SK-N-SH (cell line): ENCODE data around the gene LGI1. TPM values are rescaled to one million over a fixed set of nuclear protein-coding genes. Genes with fewer than 3 reads are reported as not detected.

ENCODE experiments used
- CTCF ChIA-PET: fragments of 300-600, 350-600 bp; formaldehyde crosslinking; extraction: SDS; loops from one replicate; lab custom pipeline; 2021; lab: Yijun Ruan, JAX
- POLR2A ChIA-PET: fragments of 350-600 bp; sonication (Branson Sonifier 250); formaldehyde crosslinking; extraction: SDS; loops from one replicate; lab custom pipeline; 2020; ENCODE audit warnings: antibody characterized with exemption, inconsistent platforms; lab: Yijun Ruan, JAX
- DNase-seq: peaks from one replicate; pipeline ENCODE4 v3.0.0; 2012
- H2AFZ ChIP-seq: fragments of 200-600 bp; sonication (generic); 2 replicates; pipeline ENCODE4 v1.8.1; 2016; ENCODE audit warnings: antibody characterized with exemption, mild to moderate bottlenecking, low read depth
- H3F3A ChIP-seq: fragments of 200-600 bp; sonication (generic); replicated peaks from 2 replicates; pipeline ENCODE3; 2016; ENCODE audit warnings: antibody characterized with exemption, mild to moderate bottlenecking; ENCODE audit not compliant: insufficient read depth
- H3K27ac ChIP-seq, 2 experiments: fragments of 200-500 bp in 1 of 2; fragments of 200-600 bp in 1 of 2; sonication (Bioruptor generic) in 1 of 2; sonication (generic), shearing (Covaris generic) in 1 of 2; 2 replicates each; pipeline versions ENCODE4 v1.5.1 to v1.6.1; 2014 to 2016; ENCODE audit warnings: low read depth in 2 of 2, inconsistent platforms in 1 of 2, low read length in 1 of 2, mild to moderate bottlenecking in 1 of 2, mixed read lengths in 1 of 2
- H3K27me3 ChIP-seq: fragments of 200-600 bp; sonication (generic), shearing (Covaris generic); 2 replicates; pipeline ENCODE4 v1.6.1; 2016; ENCODE audit warnings: mixed run types; ENCODE audit not compliant: insufficient read depth
- H3K36me3 ChIP-seq, 2 experiments: fragments of 200-500 bp in 1 of 2; fragments of 200-600 bp in 1 of 2; sonication (Bioruptor generic) in 1 of 2; sonication (generic) in 1 of 2; replicated peaks in 1 of 2; 2 replicates each; pipeline versions ENCODE3 to v1.5.1; 2014 to 2016; ENCODE audit warnings: low read length in 1 of 2, mild to moderate bottlenecking in 1 of 2; ENCODE audit not compliant: insufficient read depth in 2 of 2, control insufficient read depth in 1 of 2
- H3K4me1 ChIP-seq, 2 experiments: fragments of 200-500 bp in 1 of 2; fragments of 200-600 bp in 1 of 2; sonication (Bioruptor generic) in 1 of 2; sonication (generic), shearing (Covaris generic) in 1 of 2; 2 replicates each; pipeline versions ENCODE4 v1.5.1 to v1.6.1; 2014 to 2016; ENCODE audit warnings: low read depth in 1 of 2, low read length in 1 of 2, mixed run types in 1 of 2; ENCODE audit not compliant: insufficient read depth in 2 of 2, control insufficient read depth in 1 of 2
- H3K4me2 ChIP-seq: fragments of 200-600 bp; sonication (generic), shearing (Covaris generic); 2 replicates; pipeline ENCODE4 v1.6.1; 2017; ENCODE audit warnings: mixed run types
- H3K4me3 ChIP-seq, 2 experiments: fragments of 200-500 bp in 1 of 2; fragments of 200-600 bp in 1 of 2; sonication (Bioruptor generic) in 1 of 2; sonication (generic), shearing (Covaris generic) in 1 of 2; 2 replicates each; pipeline versions ENCODE4 v1.5.1 to v1.8.1; 2014 to 2016; ENCODE audit warnings: low read depth in 2 of 2, inconsistent platforms in 1 of 2, low read length in 1 of 2, mild to moderate bottlenecking in 1 of 2, mixed read lengths in 1 of 2, moderate library complexity in 1 of 2
- H3K79me2 ChIP-seq: fragments of 200-600 bp; sonication (generic); 2 replicates; pipeline ENCODE4 v1.8.1; 2017; ENCODE audit warnings: mild to moderate bottlenecking; ENCODE audit not compliant: insufficient read depth
- H3K9ac ChIP-seq: fragments of 200-600 bp; sonication (generic); 2 replicates; pipeline ENCODE4 v1.6.1; 2017; ENCODE audit warnings: mixed run types
- H3K9me2 ChIP-seq: fragments of 200-600 bp; sonication (generic); 2 replicates; pipeline ENCODE4 v1.6.1; 2017; ENCODE audit warnings: mixed run types
- H3K9me3 ChIP-seq: fragments of 200-600 bp; sonication (generic); 2 replicates; pipeline ENCODE4 v1.6.1; 2017; ENCODE audit warnings: mixed run types, mild to moderate bottlenecking, moderate library complexity
- H4K20me1 ChIP-seq: fragments of 200-600 bp; sonication (generic); 2 replicates; pipeline ENCODE4 v1.6.1; 2017; ENCODE audit warnings: mild to moderate bottlenecking, mixed run types; ENCODE audit not compliant: insufficient read depth
- EZH2phosphoT487 ChIP-seq: fragments of 200-600 bp; sonication (generic); IDR thresholded peaks from 2 replicates; pipeline ENCODE4 v1.6.1; 2017; ENCODE audit warnings: low read depth, mixed run types, mild to moderate bottlenecking, antibody characterized with exemption, moderate library complexity, borderline replicate concordance
- FOSL2 ChIP-seq: IDR thresholded peaks from 2 replicates; pipeline ENCODE4 v1.4.0; 2012; ENCODE audit warnings: low read depth, mild to moderate bottlenecking, moderate library complexity, borderline replicate concordance
- FOXJ3 ChIP-seq: sonication (generic); formaldehyde crosslinking; IDR thresholded peaks from 2 replicates; pipeline ENCODE4 v1.5.1; 2020; ENCODE audit warnings: mild to moderate bottlenecking, missing genetic modification reagents
- FOXM1 ChIP-seq: IDR thresholded peaks from 2 replicates; pipeline ENCODE4 v1.4.0; 2012; ENCODE audit warnings: low read depth, mild to moderate bottlenecking
- GATA2 ChIP-seq: sonication (generic); formaldehyde crosslinking; IDR thresholded peaks from 2 replicates; pipeline ENCODE4 v1.5.0; 2020; ENCODE audit warnings: mild to moderate bottlenecking, missing genetic modification reagents
- JUND ChIP-seq: IDR thresholded peaks from 2 replicates; pipeline ENCODE4 v1.4.0; 2012
- NFIC ChIP-seq: IDR thresholded peaks from 2 replicates; pipeline ENCODE4 v1.4.0; 2012; ENCODE audit warnings: borderline replicate concordance
- NRF1 ChIP-seq: IDR thresholded peaks from 2 replicates; pipeline ENCODE4 v1.6.1; 2012; ENCODE audit warnings: low read depth, mild to moderate bottlenecking, low read length
- POLR2AphosphoS5 ChIP-seq: IDR thresholded peaks from 2 replicates; pipeline ENCODE4 v1.6.1; 2012; ENCODE audit warnings: low read depth, low read length
- RFX5 ChIP-seq: IDR thresholded peaks from 2 replicates; pipeline ENCODE4 v1.6.1; 2012; ENCODE audit warnings: mild to moderate bottlenecking, improper control_type of control experiment, low read length
- SIN3A ChIP-seq: IDR thresholded peaks from 2 replicates; pipeline ENCODE4 v1.6.1; 2012; ENCODE audit warnings: low read depth, mild to moderate bottlenecking, low read length, moderate library complexity, borderline replicate concordance
- TAF1 ChIP-seq: IDR thresholded peaks from 2 replicates; pipeline ENCODE4 v1.6.1; 2012; ENCODE audit warnings: low read depth, mild to moderate bottlenecking, low read length, moderate library complexity, borderline replicate concordance
- TCF12 ChIP-seq: IDR thresholded peaks from 2 replicates; pipeline ENCODE4 v1.4.0; 2012
- polyA plus RNA-seq, 3 experiments: library from polyadenylated mRNA; depleted of rRNA; stranded (reverse); fragments of >200 nt; gene quantifications; 2 replicates each; pipeline ENCODE4 v1.2.3, GENCODE V29; 2012
- TF ChIP-seq, protein P1 (sequence below): IDR thresholded peaks from 2 replicates; pipeline ENCODE4 v1.4.0; 2012; ENCODE audit warnings: low read depth, borderline replicate concordance
- TF ChIP-seq, protein P2 (sequence below): IDR thresholded peaks from 2 replicates; pipeline ENCODE4 v1.4.0; 2012; ENCODE audit warnings: low read depth, borderline replicate concordance
- TF ChIP-seq, protein P3 (sequence below): IDR thresholded peaks from 2 replicates; pipeline ENCODE4 v1.6.1; 2012; ENCODE audit warnings: mild to moderate bottlenecking, low read depth, low read length, moderate library complexity
- TF ChIP-seq, protein P4 (sequence below): fragments of 150-350 bp; IDR thresholded peaks from 2 replicates; pipeline ENCODE4 v1.6.1; 2016; ENCODE audit warnings: mild to moderate bottlenecking, low read depth, low read length
- TF ChIP-seq, protein P5 (sequence below): IDR thresholded peaks from 2 replicates; pipeline ENCODE4; 2012
- TF ChIP-seq, protein P6 (sequence below): IDR thresholded peaks from 2 replicates; pipeline ENCODE4 v1.4.0; 2012; ENCODE audit warnings: low read depth

Gene LGI1
- polyA plus RNA-seq, 1 of the 3 experiments (the other 2 are of a cell fraction): 0.03 TPM

DNA sequence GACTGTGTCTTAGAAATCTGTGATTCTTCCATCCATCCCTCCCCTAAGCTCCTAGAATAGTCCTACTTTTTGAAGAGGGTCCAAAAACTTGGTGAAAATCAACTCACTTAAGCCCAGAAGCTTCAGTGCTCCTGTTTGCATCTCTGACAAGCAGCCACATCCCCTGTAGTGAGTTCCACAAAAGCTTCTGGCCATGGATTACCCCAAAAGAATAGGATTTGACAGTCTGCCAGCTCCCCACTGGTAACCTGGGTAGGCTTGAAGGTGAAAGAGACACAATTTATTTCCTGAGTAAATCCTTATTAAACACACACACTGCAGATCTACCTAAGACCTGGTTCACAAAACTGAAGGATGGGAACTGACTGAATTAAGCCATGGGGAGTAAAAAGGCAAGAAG lies 46.5 kb downstream of the LGI1 start:
- no peak for DNase-seq
- CTCF ChIA-PET: interaction anchor here (0.9 to 2.4 kb wide), 6 partner anchors 9 to 516 kb away, joined by 3 to 11 read pairs (median 3); no protein-coding TSS in a partner anchor
- Histone ChIP-seq H3K9me2 (no peaks in the 10 kb centered on the region), H2AFZ (no peak overlapping the region), H3K36me3 (no peaks in the 10 kb centered on the region), H3K27me3 (no peaks in the 10 kb centered on the region; the same call in 1 of the 2 replicates), H3K9ac (no peak overlapping the region), H3K4me1 (no peaks in the 10 kb centered on the region; a peak in 1 of 4 replicates), H3K4me3 (no peak overlapping the region), H3K27ac (no peak overlapping the region), H3F3A (no peaks in the 10 kb centered on the region), H3K4me2 (no peak overlapping the region), H3K9me3 (no peaks in the 10 kb centered on the region), H3K79me2 (no peaks in the 10 kb centered on the region), H4K20me1 (no peaks in the 10 kb centered on the region)
- TF ChIP-seq NRF1 (no peak), JUND (no peak), FOXJ3 (CRISPR knock-in tag) (no peak), RFX5 (no peak), GATA2 (CRISPR knock-in tag) (no peak), POLR2AphosphoS5 (no peak), TCF12 (no peak), EZH2phosphoT487 (no peak), TAF1 (no peak), FOXM1 (no peak), NFIC (no peak), FOSL2 (no peak), SIN3A (no peak)
- TF ChIP-seq, protein P1, sequence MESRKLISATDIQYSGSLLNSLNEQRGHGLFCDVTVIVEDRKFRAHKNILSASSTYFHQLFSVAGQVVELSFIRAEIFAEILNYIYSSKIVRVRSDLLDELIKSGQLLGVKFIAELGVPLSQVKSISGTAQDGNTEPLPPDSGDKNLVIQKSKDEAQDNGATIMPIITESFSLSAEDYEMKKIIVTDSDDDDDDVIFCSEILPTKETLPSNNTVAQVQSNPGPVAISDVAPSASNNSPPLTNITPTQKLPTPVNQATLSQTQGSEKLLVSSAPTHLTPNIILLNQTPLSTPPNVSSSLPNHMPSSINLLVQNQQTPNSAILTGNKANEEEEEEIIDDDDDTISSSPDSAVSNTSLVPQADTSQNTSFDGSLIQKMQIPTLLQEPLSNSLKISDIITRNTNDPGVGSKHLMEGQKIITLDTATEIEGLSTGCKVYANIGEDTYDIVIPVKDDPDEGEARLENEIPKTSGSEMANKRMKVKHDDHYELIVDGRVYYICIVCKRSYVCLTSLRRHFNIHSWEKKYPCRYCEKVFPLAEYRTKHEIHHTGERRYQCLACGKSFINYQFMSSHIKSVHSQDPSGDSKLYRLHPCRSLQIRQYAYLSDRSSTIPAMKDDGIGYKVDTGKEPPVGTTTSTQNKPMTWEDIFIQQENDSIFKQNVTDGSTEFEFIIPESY: no peak
- TF ChIP-seq, protein P2, sequence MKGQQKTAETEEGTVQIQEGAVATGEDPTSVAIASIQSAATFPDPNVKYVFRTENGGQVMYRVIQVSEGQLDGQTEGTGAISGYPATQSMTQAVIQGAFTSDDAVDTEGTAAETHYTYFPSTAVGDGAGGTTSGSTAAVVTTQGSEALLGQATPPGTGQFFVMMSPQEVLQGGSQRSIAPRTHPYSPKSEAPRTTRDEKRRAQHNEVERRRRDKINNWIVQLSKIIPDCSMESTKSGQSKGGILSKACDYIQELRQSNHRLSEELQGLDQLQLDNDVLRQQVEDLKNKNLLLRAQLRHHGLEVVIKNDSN: no peak
- TF ChIP-seq, protein P3, sequence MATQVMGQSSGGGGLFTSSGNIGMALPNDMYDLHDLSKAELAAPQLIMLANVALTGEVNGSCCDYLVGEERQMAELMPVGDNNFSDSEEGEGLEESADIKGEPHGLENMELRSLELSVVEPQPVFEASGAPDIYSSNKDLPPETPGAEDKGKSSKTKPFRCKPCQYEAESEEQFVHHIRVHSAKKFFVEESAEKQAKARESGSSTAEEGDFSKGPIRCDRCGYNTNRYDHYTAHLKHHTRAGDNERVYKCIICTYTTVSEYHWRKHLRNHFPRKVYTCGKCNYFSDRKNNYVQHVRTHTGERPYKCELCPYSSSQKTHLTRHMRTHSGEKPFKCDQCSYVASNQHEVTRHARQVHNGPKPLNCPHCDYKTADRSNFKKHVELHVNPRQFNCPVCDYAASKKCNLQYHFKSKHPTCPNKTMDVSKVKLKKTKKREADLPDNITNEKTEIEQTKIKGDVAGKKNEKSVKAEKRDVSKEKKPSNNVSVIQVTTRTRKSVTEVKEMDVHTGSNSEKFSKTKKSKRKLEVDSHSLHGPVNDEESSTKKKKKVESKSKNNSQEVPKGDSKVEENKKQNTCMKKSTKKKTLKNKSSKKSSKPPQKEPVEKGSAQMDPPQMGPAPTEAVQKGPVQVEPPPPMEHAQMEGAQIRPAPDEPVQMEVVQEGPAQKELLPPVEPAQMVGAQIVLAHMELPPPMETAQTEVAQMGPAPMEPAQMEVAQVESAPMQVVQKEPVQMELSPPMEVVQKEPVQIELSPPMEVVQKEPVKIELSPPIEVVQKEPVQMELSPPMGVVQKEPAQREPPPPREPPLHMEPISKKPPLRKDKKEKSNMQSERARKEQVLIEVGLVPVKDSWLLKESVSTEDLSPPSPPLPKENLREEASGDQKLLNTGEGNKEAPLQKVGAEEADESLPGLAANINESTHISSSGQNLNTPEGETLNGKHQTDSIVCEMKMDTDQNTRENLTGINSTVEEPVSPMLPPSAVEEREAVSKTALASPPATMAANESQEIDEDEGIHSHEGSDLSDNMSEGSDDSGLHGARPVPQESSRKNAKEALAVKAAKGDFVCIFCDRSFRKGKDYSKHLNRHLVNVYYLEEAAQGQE: no peak
- TF ChIP-seq, protein P4, sequence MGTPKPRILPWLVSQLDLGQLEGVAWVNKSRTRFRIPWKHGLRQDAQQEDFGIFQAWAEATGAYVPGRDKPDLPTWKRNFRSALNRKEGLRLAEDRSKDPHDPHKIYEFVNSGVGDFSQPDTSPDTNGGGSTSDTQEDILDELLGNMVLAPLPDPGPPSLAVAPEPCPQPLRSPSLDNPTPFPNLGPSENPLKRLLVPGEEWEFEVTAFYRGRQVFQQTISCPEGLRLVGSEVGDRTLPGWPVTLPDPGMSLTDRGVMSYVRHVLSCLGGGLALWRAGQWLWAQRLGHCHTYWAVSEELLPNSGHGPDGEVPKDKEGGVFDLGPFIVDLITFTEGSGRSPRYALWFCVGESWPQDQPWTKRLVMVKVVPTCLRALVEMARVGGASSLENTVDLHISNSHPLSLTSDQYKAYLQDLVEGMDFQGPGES: no peak
- TF ChIP-seq, protein P5, sequence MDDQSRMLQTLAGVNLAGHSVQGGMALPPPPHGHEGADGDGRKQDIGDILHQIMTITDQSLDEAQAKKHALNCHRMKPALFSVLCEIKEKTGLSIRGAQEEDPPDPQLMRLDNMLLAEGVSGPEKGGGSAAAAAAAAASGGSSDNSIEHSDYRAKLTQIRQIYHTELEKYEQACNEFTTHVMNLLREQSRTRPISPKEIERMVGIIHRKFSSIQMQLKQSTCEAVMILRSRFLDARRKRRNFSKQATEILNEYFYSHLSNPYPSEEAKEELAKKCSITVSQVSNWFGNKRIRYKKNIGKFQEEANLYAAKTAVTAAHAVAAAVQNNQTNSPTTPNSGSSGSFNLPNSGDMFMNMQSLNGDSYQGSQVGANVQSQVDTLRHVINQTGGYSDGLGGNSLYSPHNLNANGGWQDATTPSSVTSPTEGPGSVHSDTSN: no peak
- TF ChIP-seq, protein P6, sequence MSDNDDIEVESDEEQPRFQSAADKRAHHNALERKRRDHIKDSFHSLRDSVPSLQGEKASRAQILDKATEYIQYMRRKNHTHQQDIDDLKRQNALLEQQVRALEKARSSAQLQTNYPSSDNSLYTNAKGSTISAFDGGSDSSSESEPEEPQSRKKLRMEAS: no peak
- POLR2A ChIA-PET: no interaction called here
